HG02981 (cell line): ENCODE data around the gene CAMK2G.

ENCODE experiments used
- ATAC-seq: cut with Tn5 transposase; IDR thresholded peaks from one replicate; pipeline ENCODE4 v1.9.1; 2021; ENCODE audit warnings: mild to moderate bottlenecking, moderate library complexity; ENCODE audit not compliant: unreplicated experiment

CAMK2G gene

DNA sequence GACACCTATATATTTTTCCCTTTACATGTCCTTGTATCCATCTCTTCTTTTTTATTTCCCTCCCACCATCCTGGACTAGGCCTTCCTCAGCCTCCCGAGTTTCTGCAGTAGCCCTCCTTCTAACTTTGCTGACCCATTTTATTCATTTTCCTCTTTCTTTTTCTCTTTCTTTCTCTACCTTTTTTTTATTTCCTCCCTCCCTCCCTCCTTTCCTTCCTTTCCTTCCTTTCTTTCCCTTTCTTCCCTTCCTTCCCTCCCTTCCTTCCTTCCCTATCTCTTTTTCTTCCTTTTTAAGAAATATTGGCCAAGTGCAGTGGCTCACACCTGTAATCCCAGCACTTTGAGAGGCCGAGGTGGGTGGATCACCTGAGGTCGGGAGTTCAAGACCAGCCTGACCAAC, 9.7 kb upstream of the CAMK2G start:
- no peak for ATAC-seq

DNA sequence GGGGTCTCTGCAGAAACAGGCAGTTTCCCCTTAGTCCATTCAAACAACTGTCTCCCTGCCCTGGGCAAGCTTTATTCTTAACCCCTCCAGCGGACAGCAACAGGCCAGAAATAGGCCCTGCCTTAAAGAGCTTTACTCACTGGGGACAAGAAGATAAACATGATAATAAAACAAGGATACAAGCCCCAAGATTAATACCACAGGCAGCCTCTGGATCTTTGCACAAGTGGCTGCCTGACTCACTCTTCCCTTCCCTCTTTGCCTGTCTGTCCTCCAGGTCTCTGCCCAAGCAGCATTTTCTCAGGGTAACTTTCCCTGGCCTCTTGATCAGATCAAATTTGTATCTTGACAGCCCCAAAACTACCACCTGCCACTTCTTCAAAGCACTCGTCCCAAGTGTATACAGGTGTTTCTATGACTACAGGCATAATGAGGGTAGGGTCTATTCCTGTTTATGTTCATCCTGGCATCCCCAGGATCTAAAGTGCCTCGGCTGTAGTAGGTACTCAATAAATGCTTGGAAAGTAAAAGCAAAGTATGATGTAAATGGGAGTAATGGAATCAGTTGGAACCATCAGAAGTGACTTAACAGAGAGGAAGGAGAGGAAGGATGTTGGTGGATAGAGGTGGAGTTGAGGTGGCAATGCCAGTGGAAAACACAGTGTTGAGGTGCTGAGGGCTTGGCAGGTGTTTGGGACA, 7.0 kb upstream of the CAMK2G start:
- no peak for ATAC-seq

DNA sequence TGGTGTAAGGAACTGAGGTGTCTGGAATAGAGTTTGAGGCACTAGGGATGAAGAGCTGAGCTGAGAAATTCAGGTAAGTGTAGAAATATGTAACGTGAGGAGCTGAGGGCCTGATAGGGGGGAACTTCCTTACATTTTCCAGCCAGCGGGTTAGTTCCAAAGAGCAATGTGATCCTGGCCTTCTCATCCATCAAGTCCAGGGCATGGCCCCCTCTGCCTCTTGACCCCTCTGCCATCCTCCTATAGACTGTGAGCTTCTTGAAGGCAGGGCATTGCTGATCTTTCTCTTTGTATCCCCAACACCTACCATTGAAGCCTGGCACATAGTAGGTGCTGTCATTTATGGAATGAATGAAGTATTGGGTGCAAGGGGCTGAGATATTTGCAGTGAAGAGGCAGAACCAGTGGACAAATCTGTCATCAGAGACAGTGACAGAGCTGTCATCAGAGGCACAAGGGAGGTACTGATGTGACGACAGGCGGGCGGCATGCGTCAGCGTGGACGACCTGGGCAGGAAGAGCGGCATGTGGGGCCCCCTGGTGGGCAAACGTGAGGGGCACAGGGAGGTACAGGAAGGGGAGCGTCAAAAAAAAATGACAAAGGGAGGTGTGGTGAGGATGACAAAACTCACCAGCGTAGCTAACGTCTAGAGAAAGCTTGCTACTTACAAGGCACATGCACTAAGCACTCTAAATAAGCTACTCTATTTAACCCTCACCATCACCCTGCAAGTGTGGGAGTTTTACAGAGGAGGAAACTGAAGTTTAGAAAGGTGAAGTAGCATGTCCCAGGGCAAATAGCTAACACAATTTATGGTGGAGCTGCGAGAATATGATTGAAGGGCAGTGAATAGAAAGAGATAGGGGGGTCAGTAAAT, 5.2 kb upstream of the CAMK2G start:
- peak; percentile 87 for ATAC-seq

DNA sequence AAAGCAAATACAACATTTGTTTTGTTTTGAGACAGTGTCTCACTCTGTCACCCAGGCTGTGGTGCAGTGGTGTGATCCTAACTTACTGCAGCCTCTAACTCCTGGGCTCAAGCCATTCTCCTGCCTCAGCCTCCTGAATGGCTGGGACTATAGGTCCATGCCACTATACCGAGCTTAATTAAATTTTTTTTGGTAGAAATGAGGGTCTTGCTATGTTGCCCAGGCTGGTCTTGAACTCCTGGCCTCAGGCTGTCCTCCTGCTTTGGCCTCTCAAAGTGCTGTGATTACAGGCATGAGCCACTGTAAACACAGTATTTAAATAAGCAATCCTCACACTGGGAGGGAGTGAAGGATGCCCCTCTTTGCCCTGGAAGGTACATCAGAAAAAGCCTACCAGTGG, 4.0 kb upstream of the CAMK2G start:
- no peak for ATAC-seq

DNA sequence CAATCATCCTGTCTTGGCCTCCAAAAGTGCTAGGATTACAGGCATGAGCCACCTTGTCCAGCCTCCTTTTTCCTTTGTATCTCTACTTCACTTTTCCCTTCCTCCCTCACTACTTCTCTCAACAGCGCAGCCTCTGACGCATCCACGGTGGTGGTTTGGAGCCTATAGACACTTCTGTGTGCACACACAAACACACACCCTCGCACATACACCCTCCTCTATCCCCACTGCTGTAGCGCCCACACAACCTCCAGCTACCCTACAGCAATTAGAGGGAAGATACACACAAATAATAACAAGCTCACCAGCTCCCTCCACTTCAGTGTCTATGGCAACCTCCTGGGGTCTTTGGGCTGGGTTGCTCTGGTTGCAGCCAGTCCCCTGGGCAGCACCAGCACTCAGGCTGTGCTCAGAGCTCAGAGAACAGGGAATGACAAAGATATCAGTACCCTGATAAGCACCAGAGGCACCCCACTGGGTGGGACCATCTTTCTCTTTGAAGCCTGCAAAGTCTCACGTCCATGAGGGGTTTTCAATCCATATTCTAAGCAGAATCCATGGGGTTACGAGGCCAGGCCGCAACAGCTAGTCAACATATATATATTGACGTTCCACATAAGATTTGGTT, 3.3 kb upstream of the CAMK2G start:
- no peak for ATAC-seq

DNA sequence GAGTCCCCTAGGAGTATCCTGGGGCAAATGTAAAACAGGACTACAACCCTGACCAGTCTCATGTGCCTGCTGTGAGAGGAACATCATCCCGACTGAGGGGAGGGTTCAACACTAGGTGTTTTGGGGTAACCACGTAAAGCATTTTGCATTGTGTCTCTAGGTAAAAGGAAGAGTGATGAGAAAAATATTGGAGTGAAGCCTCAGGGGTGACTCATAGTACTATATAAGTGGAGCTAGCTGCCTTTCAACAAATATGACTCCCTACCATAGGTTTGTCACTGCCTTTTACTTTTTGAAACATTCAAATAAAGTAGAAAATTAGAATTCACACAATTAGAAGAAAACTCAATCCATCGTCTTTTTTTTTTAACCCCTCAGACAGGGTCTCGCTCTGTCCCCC, 2.6 kb upstream of the CAMK2G start:
- ATAC-seq, result no peak

DNA sequence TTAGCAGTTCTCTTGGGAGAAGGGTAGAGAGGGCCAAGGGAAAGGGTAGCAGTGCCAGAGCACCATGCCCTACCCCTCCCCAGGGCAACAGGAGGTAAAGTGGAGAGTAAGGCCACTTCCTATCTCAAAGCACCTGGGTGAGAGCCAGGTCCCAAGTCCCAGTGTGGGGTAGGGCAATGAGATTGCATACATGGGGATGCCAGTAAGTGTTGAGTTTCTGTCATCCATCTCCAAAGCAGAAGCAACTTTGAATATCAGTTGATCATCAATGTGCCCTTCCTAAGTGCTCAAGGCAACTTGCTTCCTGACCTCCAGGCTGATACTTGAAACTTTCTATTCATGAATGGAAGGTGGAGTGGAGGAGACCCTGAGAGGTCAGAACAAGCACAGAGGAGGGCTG, 2.2 kb upstream of the CAMK2G start:
- no peak for ATAC-seq

DNA sequence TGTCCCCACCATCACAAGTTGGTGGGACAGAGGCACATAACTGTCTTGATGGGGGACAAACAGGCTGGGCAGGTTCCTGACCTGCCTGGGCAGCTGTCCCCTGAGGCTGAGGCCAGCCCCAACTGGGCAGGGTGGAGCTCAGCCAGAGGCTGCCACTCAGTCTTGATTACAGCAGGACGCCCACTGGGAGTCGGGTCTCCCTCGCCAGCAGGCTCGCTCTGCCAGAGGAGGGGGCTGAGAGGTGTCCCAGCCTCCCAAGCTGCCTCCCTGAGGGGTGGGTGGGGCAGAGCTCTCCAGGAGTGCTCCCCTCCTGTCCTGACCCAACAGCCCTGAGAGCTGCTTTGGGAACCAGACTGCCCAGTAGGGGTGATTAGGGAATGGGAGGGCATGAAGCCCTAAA, 1.8 kb upstream of the CAMK2G start:
- no peak for ATAC-seq

DNA sequence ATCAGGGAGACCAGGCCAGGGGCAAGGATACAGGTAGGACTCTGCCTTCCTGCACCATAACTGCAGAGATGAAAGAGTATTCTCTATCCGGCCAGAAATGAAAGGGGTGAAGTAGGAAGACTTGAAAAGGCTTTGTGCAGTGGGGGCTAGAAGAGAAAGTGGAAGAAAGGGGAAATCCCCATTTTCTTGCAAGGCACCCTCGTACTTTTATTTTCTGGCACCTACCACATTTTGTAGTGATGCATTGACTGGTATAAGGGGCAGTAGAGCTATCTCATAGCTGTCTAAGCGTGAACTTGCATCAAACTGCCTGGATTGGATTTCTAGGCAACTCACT, 752 bp upstream of the CAMK2G start:
- ATAC-seq, result peak; percentile 4

DNA sequence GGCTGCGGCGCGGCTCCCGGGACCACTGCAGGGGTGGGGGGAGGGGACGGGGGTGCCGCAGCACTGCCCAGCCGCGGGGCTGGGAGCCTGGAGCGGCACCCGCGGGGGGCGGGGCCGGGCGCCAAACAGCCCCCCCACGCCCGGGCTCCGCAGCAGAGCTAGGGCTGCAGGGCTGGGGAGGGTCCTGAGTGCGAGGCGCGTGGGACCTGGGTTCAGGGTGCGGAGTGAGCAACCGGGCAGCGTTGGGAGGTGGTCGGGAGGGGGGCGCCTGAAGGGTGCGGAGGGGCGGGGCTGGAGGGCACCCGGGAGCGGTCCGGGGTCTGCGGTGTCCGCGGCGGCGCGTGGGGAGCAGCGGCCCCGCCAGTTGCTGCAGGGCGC, 528 bp downstream of the CAMK2G start:
- peak; percentile 1 for ATAC-seq

DNA sequence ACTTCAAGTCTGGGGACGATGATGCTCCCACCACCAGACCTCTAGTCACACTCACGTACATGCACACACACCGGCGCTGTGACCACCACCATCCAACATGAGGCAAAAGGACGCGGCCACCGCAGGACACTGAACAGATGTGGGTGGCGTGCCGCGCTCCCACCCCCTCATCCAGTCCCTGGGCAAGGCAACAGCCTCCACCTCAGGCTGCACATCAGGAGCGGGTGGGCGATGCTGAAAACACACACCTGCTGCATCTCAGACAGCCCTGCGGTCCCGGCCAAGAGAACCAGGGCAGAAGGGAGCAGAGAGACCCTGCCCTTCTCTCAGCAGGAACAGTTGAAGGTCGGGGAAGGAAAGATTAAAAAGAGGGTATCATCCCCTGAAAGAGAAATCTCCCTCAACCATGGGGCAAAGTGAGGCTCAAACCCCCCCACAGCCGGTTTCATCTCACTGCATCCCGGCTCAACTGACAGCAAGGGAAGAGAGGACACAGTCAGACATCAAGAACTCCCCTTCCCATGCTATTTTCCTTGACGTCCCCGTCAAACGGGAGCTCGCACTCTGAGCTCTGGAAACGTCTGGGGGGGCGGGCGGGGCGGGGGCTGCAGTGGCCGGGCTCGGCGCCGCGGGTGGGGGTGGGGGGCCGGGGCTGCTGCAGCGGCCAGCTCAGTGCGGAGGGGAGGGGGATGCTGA, 1.1 kb downstream of the CAMK2G start:
- no peak for ATAC-seq

DNA sequence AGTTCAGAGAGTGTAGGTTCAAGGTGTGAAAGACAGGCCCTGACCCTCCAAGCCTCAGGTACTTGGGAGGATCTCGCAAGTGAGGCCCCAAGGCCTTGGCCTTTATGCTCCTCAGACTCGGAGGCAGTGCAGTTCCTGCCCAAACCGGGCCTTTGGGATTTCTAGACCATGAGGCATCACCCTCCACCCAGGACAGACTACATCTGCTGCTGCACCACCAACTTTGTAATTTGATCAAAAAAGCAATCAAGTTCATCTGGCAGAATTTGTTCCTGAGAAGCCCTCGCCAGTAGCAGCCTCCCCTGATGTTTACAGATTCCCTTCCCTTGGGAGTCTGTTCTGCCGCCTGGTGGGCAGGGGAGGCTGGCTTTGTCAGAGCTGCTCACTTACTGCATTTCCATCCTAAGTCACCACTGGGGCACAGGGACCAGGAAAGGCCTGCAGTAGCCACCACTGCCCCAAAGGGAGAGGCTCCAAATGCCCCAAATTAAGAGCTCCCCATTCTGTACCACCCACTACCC, 2.1 kb downstream of the CAMK2G start:
- ATAC-seq, result no peak

DNA sequence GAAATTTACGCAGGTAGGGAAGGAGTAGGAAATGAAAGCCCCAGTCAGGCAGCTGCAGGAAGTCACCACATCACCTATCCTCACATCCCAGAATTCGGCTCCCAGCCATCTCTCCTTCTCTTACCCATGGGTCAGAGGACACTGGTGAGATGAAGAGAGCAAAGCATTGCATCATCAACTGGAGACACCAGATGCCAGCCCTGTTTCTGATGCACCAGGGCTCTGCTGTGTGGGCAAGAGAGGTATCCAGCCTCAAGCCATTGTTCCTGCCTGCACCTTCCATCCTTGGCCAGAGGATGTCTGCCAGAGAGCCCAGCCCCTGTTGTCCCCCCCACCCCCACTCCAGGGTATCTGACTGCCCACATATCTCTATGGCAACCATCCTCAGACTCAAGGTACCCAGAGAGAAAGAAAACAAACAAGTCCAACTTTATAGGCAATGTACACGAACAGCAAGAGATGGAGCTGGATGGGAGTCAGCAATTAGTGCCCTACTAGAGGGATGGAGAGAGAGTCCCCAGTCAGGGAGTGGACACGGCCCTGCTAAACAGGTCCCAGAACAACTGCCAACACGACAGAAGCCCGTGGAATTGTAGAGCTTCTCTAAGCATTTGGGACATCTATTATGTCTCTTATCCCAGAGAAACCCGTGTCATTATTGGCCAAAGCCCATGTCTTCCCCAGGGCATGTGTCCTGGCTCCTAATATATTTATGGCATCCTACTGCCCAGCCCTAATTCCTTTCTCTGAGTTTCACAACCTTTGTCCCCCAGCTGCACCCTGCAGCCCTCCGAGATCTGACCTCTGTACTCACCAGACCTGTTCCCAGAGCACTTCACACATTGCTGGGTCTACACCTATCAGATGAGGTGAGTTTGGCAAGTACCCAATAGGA, 2.8 kb downstream of the CAMK2G start:
- ATAC-seq, result no peak

DNA sequence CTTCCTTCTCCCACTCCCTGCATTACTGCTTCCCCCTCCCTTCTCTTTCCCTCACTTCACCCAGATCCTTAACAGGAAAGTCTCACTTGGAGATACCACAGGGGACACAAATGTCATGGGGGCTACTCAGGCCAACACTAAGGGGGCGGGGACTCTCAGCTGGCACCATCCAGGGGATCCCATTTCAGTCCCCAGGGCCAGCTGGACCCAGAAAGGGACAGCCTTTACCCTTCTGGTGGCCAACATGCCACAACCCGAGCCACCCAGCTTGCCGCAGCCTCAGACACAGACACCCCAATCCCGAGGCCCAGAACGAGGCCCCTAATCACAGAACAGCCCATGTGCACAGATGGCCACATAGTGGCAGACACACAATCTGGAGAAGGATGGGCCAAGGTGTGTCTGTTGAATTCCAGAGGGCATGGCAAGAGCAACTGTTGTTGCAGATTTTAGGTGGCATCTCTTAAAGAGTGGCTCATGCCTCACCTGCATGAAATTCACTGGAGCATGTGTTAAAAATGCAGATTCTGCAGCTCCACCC, 5.6 kb downstream of the CAMK2G start:
- ATAC-seq, result no peak

DNA sequence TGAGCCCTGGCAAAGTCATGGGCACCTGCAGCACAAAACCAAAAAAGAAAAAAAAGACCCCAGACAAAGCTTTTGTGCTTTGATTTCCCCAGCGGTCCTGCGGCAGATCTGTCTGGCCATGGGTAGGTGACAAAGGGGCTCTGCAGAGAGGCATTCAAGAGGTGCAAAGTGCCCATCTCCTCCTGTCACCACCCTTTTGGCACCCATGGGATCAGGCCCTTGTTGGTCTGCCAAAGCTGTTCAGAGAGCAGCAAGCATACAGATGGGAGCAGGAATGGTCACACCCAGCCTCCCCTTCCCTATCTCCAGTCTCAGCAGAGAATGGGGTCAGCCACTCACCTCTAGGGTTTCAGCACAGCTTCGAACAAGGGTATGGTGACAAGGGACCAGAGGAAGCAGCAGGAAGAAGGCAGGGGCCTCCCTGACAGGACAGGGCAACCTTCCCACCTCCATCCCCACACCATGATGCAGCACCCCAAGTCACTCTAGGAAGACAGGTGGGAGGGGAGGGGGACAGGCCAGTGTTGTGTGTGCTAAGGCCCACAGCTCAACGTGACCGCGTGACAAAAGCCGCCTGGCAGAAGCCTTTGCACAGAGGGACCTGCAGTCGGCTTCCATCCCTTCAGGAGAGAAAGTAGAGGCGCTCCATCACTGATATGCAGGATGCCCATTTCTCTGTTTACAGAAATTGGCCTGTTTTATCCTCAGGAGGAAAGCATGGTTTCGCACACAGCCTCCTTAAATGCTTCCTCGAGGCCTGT, 6.3 kb downstream of the CAMK2G start:
- ATAC-seq, result no peak

DNA sequence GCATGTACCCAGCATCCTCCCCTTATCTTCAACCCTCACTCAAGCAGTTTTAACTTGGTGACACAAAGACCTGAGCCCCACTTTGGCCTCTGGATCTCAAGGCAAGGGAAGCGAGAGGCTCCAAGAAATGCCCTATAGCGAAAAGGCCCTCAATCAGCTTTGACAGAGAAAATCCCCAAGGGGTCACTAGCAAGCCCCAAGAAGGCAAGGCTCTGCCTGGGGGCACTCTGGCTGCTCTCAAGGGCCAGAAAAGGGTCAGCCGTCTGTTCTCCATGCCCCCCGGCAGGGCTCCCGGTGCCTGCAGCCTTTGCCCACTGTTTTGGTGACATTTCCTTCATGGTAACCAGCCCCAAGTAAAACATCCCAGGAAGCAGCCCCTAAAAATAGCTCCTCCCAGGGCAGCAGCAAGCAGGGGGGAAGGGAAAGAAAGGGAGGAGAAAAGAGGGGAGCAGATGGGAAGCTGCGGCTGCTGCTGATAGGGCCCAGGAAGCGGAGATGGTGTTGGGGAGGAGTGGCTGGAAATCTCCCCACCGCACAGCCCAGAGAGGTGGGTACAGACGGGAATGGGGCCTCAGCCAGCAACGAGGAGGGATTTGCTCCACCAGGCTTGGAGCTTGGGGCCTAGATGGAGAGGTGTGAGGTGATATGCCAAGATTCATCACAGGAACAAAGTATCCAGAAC, 7.1 kb downstream of the CAMK2G start:
- no peak for ATAC-seq

DNA sequence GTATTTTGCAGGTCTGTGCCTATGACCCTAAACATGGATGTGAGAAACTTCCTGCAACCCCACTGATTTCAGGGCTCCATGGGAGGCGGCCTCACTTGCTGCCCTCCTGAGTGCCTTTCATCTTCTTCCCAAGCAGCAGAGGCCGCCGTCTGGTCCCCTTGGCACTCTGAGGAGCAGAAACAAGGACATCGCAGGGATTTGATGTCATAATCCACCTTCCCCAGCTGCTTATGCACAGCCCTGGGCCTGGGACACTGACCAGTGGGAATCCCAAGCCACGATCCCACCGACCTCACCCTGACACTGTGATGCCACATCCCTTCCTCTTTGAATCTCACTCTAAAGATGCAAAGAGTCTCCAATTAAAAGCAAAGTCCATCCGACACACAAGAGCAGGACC, 7.7 kb downstream of the CAMK2G start:
- ATAC-seq, result no peak
